GM12872 (cell line): ENCODE results near the gene EMX1.

Experiments used
- CTCF ChIP-seq: IDR thresholded peaks from 3 replicates; pipeline ENCODE4 v1.5.1; 2011; ENCODE audit warnings: low read depth, mild to moderate bottlenecking, low read length, moderate library complexity; ENCODE audit not compliant: insufficient read depth

EMX1 gene

DNA sequence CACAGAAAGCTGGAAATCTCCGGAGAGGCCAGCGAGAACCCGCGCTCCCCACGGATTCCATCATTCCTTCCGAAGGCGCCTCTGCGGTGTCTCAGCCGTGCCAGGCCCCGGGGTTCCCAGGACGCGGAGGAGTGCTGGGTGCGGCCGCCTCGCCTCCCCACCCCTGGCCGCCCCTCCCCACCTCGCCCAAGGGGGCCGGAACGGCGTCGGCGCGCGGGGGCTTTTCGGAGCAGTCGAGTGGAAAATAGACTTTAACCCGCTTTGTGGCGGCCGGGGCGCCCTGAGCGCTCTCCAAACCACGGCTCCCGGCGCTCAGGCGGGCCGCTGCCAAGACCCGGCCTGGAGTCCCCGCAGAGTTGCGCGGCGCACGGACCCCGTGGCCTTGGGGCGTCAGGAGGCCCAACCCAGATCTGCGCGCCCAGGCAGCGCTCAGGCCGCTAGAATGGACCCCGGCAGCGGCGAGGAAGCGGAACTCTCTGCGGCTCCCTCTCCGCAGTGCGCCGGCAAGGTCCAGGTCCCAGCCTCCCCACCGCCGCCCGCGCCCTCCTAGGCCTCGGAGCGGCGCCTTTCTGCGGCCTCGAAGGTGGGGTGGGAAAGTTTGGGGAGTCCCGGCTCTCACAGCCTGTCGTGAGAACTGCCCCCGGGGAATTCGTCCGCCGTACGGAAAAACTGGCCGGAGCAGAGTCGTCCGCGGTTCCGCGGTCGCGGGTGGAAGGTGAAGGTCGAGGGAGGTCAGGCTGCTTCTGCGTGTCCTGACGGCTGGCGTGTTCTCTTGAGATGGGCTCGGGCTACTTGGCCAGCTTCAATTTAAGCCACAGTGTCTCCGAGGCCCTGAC is 1.2 kb upstream of the EMX1 start:
- no peak for TF ChIP-seq CTCF

DNA sequence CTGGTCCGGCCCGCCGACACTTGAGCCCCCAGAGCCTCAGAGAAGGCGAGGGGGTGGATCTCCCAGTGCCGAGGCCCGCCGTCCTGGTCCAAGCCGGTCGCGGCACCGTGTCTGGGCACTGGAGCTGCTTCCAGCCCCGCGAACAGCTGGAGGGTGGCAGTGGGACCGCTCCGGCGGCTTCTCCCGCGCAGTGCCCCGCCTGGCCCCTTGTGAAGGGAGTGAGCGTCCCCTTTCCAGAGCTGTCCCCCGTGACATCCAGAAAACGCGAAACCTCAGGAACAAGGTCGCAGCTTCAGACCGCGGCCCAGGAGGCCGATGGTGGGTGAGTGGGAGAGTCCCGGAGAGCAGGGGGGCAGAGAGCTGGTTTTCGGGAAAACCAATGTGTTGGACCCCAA is 579 bp upstream of the EMX1 start:
- no peak for TF ChIP-seq CTCF

DNA sequence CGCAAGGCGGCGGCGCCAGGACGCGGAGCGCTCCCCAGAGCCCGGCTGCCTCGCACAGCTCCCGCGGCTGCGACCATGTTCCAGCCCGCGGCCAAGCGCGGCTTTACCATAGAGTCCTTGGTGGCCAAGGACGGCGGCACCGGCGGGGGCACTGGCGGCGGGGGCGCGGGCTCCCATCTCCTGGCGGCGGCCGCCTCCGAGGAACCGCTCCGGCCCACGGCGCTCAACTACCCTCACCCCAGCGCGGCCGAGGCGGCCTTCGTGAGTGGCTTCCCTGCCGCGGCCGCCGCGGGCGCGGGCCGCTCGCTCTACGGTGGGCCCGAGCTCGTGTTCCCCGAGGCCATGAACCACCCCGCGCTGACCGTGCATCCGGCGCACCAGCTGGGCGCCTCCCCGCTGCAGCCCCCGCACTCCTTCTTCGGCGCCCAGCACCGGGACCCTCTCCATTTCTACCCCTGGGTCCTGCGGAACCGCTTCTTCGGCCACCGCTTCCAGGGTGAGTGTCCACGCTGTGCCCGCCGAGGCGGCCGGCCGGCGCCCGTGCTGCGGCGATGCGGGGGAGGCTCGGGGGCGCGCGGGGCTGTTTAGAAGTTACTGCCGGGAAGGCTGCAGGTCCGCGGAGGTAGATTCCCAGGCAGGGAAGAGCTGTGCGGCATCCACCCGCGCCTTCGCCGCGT is 696 bp downstream of the EMX1 start:
- TF ChIP-seq CTCF: no peak

GRCh38 chr2:72919414-72920317 is 2.3 kb downstream of the EMX1 start:
- TF ChIP-seq CTCF: no peak

DNA sequence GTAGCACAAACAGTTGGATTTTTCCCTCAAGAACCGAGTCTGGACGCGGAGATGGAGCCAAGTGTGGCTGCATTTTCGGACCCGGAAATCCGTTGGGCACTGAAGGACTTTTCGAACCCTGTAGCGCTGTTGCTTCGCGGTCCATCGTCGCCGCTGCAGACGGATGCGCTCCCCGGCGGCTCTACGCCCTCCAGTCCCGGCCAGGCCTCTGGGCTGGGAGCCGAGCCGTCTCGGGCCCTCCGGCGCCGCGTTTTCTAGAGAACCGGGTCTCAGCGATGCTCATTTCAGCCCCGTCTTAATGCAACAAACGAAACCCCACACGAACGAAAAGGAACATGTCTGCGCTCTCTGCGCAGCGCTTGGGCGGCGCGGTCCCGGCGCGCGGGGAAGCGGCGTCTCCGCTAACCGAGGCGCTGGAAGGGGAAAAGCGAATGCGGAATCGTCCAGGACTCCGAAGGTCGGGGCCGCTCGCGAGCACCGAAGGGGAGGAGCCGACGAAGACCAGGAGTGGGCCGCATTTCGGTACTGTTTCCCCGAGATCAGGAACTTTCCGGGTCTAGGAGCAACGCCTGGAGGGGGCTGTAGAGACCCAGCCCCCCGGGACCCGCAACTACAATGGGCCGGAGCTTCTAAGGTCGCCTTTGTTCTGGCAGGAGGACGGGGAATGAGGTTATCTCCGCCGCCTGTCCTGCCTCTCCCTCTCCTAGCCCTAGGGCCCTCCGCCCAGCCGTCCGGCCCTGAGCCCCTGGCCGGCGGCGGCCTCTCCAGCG is 3.2 kb downstream of the EMX1 start:
- TF ChIP-seq CTCF: no peak

DNA sequence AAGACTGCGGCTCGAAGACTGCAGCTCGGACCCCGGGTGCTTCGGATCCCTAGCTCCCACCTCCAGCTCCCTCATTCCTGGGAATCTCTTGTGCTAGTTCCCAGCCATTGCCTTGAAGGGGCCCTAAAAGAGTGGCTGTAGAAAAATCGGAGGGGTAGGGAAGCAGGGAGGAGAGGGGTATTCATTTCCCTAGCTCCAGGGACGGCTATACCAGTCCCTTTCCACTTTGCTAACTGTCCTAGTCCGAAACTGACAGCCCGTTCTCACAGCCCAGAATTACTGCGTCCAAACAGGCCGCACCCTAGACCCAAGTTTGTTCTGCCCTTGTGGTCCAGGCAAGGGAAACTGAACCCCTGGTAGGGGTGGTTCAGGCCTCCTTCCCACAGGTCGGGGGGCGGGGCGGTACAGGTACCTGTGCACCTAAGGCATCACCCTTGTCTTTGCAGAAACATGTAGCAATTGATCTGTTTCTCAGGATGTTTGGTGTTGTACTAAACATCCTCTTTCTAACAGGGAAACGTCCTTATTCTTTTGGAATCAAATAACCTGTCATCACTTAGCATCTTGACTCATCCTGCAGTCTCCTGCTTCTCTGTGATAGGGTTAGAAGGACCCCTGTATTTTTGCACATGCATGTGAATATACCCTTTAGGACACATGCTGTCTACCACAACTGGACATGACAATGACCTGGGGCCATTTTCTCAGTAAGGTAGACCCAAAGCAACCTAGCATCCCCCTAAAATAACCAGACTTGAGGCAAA is 4.0 kb downstream of the EMX1 start:
- no peak for TF ChIP-seq CTCF
